ENCODE results near the gene ARSA.
"Not testable (repeated sequence)": the region's sequence is repeated elsewhere in the genome, so short reads cannot be mapped to it uniquely, and the experiment has no call there.

Gene ARSA

DNA sequence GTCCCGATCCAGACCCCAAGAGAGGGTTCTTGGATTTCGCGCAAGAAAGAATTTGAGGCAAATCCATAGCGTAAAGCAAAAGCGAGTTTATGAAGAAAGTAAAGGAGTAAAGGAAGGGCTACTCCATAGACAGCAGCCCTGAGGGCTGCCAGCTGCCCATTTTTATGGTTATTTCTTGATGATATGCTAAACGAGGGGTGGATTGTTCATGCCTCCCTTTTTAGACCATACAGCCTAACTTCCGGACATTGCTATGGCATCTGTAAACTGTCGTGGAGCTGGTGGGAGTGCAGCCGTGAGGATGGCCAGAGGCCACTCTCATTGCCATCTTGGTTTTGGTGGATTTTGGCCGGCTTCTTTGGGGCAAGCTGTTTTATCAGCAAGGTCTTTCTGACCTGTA lies 25.3 kb upstream of the ARSA start:
- DNase-seq: no peak

DNA sequence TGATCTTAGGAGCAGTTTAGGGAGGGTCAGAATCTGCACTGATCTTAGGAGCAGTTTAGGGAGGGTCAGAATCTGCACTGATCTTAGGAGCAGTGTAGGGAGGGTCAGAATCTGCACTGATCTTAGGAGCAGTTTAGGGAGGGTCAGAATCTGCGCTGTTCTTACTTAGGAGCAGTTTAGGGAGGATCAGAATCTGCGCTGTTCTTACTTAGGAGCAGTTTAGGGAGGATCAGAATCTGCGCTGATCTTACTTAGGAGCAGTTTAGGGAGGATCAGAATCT lies 15.8 kb upstream of the ARSA start:
- DNase-seq: not testable (repeated sequence)

DNA sequence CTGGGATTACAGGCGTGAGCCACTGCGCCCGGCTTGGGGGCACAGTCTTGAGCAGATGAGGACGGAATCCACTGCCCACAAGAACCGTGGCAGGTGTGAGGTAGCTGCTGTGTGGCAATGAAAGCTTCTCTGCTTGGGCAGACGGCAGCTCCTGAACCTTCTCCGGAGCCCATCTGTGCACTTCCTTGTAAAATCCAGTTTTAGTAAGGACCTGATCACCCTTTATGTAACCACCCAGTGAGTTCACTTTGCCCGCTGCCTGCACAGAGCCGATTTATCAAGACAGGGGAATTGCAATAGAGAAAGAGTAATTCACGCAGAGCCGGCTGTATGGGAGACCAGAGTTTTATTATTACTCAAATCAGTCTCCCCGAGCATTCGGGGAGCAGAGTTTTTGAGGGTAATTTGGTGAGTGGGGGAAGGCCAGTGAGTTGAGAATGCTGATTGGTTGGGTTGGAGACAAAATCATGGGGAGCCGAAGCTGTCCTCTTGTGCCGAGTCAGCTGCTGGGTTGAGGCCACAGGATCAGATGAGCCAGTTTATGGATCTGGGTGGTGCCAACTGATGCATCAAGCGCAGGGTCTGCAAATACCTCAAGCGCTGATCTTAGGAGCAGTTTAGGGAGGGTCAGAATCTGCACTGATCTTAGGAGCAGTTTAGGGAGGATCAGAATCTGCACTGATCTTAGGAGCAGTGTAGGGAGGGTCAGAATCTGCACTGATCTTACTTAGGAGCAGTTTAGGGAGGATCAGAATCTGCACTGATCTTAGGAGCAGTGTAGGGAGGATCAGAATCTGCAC lies 15.3 kb upstream of the ARSA start:
- DNase-seq: not testable (repeated sequence)

DNA sequence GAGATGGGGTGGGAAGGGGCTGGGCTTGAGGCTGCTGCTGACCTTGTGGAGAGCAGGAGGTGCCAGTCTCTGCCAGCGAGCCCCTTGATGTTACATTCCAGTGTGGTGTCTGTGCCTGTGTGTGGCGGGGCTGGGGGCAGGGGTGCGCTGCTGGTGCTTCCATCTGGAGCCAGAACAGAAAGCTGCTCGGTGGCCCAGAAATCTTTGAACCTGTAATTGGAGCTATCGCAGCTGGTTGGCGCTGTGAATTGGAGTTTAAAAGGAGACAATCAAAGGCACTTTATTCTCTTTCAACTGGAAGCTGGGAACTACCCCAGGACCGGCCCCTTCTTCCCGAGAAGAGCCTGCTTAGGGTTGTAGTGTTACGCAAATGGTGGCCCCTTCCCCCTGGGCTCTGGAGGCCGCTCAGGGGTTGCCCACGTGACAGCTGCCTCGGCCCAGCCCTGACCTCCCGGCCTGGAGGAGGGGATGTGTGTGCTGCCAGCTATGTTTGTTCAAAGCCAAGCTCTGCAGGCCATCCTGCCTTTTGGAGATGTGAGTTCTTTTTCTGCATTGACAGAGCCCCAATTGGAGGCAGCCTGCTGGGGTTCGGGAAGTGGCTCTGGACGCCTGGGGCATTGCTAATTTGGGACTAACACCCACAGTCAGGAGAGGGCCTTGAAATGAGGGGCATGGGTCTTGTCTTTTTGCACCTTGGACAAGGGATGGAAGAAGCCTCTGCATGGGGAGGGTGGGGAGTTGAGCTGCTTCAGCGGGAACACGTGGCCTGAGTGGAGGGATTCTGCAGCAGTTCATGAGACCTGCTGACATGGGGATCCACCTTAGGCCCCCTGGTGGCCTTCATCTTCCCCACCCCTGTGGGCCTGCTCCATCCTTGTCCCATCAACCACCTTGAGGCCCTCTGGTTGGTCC lies 14.0 kb upstream of the ARSA start:
- no peak for DNase-seq

DNA sequence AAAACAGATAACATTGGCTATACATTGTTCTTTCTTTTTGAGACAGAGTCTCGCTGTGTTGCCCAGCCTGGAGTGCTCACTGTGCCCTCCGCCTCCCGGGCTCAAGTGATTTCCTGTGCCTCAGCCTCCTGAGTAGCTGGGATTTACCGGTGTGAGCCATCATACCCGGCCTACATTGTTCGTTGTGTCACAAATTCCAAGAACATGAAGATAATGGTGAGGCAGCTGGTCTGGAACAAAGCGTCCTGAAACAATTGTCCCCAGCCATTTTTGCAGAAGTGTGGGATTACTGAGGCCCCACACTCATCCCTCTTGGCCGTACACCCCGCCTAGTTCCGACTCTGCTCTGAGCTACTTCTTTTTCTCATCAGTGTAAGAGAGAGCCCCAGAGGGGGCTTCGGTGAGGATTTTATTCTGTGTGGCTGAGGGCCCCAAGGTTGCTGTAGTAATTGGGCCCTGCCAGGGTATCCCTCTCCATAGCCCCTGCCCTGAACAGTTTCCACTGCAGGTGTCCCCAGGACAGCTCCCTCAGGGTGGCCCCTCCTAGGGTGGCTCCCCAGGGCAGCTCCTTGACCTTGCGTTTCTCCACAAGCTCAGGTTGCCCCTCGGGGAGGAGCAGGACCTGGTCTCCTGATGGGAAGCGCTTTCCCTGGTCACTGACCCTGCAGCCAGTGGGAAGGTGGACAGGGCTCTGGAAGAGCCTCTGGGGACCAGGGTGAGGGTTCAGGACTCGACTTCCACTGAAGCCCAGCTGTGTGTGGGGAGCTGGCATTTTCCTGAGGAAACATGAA lies 13.1 kb upstream of the ARSA start:
- no peak for DNase-seq

DNA sequence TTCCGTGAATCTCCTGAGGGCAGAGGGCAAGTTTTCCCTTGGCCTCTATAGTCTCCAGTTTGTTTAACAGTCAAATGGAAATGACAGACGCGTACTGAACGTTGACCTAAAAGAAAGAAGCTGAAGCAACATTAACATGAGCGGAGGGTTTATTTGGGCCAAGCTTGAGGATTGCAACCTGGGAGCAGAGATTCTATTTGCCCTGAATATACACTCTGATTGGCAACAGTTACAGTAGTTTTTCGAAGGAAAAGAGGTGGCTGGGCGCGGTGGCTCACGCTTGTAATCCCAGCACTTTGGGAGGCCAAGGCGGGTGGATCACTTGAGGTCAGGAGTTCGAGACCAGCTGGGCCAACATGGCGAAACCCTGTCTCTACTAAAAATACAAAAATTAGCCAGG lies 12.3 kb upstream of the ARSA start:
- not testable (repeated sequence) for DNase-seq

DNA sequence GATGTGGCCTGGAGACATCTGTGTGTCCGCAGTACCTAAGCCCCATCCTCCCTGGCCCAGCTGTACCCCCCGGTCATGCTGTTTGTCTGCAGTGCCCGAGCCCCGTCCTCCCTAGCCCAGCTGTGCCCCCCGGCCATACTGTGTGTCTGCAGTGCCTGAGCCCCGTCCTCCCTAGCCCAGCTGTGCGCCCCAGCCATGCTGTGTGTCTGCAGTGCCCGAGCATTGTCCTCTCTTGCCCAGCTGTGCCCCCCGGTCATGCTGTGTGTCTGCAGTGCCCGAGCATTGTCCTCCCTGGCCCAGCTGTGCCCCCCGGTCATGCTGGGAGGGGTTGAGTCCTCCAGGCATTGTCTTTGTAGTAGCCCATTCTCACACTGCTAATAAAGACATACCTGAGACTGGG lies 7.6 kb upstream of the ARSA start:
- DNase-seq: no peak

DNA sequence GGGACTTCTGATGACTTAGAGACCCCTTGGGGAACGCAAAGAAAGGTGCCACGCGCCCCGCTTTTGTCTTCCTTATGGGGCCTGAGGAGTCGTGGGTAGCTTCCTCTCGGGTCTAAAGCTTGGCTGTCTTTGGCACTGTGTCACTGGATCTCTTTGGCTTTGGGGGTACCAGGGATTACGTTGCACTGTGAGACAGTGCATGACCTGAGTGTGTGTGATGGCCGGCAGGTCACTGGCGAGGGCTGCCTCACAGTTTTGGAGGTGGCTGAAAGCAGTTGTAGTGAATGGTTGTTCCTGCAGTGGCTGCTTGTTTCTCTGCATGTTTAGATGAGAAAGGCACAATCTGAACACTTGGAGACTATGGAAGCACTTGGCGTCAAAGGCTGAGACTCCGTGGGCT lies 5.8 kb upstream of the ARSA start:
- no peak for DNase-seq

DNA sequence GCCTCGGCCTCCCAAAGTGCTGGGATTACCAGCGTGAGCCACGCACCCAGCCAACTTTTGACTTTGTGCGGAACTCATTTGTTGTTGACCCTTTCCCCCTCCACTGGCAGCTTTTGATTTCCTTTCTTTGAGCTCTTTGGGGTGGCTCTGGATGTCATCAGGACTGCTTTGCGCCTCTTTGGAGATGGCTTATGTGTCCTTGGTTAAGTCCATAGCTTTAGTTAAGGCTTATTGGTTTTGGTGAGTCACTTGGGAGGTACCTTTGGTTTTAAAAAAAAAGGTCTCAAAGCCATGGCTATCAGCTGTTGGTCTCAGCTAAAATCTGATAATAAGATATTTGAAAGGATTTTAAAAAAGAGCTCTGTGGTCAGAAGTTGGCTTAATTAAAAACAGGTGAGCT lies 5.1 kb upstream of the ARSA start:
- DNase-seq: no peak

DNA sequence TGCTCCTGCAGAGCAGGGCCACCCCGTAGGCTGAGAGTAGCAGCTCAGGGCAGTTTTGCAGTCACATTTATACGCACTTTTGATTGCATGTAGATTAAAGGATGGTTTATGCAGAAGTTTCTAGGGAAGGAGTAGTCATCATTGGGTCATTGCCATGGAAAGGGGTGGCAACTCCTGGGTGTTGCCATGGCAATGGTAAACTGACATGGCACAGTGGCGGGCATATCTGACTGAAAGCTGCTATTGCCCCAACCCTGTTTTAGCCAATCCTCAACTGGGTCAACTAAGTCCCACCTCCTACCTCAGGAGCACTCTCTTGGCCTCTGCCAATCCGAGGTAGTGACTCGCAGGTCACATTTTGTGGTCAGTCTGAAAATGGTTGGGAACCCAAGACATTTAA lies 2.4 kb upstream of the ARSA start:
- no peak for DNase-seq

DNA sequence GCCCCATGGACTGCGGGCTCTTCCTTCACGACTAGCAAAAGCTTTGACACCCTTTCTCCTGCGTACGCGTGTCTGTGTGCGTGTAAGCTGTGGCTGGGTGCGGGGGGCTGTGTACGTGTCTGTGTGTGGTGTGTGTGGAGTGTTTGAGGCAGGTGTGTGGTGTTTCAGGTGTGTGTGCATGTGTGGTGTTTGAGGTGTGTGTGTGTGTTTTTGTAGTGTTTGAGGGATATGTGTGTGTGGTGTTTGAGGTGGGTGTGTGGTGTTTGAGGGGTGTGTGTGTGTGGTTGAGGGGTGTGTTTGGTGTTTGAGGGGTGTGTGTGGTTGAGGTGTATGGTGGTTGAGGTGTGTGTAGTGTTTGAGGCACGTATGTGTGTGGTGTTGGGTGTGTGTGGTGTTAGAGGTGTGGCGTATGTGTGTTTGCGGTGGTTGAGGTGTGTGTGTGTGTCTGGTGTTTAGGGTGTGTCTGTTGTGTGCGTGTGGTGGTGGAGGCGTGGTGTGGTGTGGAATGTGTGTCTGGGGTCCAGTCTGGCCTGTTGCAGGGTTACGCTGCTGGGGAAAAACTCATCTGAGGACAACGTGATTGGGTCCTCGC lies 687 bp upstream of the ARSA start:
- no peak for DNase-seq

DNA sequence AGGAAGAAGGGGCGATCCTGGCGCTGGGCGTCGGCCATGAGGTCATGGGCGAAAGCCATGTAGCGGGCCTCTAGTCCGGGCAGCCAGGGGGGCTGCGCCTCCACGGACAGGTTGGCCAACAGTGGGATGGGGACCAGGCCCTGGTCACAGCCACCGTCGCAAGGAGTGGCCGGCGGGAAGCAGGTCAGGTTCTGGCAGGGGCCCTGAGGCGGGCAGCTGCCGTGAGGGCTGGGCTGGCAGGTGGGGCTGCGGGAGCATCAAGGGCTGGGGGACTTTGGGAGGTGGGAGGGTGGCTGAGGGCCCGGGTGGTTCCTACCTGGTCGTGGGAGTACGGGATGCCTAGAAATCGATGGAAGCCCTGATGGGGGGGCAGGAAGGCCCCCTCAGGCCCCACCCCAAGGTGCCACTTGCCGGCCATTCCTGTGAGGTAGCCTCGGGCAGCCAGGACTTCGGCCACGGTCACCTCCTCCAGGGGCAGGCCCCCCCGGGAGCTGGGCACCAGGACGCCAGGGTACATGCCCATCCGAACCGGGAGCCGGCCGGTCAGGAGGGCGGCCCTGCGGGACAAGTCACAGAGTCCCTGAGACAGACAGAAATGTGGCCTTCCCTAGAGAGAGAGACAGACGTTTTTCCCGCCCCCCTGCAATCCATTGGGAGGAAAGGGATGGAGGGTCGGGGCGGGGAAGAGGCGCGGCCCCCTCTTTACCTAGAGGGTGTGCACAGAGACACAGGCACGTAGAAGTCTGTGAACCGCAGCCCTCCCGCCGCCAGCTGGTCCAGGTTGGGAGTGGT lies 906 bp downstream of the ARSA start:
- DNase-seq: no peak

DNA sequence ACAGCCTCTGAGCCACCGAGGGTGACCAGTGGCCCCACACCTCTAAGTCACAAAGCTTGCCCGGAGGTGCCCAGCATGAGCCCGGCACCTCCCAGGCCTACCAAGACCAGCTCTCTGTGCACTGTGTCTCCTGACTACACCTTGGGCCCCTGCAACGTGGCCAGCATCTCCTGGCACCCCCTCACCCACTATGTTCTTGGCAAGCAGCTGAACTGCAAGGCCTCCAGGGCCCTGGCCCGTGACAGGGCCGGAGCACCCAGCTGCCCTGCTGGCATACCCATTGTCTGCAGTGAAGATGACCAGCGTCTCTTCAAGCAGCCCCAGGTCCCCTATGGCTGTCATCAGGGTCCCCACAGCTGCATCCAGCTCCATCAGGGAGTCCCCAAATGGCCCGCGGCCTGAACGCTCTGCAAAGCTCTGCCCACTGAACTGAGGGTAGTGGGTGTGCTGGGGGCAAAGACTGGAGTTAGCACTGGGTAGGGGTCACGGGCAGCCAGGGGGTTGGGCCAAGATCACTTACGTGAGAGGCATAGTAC lies 1.6 kb downstream of the ARSA start:
- no peak for DNase-seq

DNA sequence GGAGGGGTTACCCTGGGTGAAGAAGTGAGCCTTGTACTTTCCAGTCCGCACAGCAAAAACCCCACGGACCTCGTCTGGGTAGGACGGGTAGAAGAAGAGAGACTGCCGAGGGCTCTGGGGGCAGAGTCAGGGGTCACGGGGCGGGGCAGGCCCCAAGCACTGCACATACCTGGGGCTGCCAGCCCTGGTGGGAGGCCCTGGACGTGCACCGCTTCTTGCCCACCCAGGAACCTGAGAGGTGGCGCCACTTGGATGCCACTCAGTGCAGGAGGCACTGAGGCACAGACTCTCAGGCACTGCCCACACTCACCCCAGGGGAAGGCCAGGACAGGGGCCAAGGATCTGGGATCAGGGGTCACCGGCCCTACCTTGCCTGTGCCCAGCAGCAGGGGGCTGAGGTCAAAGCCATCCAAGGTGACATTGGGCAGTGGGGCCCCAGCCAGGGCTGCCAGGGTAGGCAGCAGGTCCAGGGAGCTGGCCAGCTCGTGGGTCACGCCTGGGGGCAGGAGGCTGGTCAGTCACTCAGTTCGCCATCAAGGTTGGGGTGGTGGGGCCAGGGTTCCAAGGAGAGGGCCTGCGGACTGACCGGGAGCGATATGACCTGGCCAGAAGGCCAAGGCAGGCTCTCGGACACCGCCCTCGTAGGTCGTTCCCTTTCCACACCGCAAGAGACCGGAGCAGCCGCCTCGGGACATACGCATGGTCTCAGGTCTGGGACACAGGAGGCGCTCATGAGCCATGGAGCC lies 2.2 kb downstream of the ARSA start:
- no peak for DNase-seq

DNA sequence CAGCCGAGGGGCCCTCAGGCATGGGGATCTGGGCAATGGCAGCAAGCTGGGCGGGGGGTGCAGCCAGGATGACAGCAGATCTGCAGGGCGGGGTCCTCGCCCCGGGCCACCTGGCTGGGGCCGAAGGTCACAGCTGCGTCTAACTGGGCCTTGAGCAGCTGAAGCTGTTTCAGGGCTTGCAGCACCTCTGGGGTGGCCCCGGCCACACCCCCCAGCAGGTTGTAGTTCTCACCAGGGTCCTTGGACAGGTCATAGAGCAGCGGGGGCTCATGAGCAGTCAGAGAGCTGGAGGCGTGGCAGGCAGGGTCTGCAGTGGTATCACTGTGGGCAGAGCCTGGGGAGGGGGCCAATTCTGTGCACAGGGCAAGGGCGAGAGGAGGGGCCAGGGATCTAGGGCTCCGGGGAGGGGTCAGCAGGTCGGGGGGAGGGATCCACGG lies 2.8 kb downstream of the ARSA start:
- DNase-seq: no peak

DNA sequence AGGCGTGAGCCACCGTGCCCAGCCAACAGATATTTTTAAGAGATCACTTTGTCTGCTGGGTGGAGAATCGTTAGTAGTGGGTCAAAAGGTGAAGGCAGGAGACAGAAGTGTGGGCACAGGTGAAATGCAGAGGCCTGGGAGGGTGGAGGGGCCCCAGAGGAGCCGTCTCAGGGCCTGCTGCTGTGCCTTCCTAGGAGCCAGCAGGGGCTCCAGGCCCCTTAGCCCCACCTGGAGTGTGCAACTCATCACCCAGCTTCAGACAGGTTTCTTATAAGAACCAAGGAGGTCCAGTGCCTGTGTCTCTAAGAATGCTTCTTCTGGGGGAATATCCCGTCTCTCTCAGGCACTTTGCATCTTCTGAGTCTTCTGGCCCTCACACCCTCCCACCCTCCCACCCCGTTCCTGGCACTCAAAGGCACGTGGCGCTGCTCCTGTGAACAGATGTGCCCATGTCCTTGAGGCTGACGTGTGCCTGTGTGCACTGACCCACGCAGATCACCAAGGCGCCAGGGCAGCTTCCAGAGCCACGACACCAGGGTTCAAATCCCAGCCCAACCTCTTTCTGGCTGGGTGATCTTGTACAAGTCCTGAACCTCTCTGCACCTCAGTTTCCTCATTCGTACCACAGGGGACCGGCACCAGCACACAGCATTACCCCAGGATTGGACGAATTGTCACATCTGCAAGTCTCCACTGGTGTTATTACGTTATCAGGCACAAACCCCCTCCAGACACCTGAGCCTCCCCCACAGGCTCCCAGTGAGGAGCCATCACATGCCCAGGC lies 3.4 kb downstream of the ARSA start:
- no peak for DNase-seq

DNA sequence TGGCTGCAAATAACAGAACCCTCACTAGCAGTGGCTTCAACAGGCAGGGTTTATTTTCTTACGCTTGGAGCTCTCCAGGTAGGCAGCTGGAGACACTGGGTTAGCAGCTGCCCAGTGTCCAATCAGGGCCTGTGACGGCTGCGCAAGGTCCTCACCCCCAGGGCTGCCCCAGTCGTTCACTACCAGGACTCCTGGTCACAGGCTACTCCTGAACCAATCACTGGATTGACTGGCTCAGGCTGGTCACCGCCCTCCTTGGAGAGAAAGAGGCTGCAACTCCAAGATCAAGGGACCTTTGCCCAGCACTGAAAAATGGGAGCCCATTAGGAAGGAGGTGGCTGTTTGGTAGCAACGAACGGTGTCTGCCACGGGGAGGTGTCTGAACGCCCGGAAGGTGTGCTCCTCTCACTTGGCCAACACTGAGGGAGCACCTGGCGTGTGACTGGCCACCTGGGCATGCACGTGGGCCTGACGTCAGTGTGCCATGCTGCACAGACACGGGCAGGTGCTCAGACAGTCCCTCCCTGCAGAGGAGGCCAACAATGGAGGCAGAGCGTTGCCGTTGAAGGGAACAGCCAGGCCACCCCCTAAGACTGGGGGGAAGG lies 5.1 kb downstream of the ARSA start:
- DNase-seq: peak; percentile 73

DNA sequence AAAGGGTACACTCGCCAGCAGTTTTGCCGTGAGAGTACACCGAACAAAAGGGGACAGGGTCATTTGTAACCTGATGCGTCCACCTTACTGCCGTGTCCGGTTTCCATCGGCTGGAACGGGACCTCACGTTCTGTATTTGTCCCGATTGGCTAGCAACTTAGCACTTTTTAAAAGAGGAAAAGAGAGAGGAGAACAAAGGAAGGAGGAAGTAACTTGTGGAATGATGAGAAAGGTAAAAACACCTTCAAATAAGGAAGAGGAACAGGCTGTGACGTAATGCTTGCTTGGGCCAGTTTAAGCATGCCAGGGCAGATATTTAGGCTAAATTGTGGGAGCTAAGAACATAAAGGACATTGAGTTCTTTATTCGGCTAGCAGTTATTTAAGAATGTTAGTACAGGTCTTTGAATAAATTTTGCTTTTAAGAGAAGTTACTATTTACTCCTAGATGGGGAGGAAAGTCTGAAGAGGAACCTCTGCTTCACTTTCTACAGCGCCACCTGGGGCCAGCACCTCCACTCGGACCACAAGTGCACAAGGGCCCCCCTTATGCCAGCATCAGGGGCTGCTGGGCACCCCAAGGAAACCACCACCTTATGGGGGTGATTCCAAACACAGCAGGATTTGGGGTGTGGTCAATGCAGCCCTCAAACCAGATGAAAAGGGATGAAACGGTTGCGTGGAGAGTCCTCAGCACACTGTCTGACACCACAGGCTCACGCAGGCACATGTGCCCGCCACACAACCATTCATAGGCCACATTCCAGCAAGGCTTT lies 5.8 kb downstream of the ARSA start:
- DNase-seq: peak; percentile 4

DNA sequence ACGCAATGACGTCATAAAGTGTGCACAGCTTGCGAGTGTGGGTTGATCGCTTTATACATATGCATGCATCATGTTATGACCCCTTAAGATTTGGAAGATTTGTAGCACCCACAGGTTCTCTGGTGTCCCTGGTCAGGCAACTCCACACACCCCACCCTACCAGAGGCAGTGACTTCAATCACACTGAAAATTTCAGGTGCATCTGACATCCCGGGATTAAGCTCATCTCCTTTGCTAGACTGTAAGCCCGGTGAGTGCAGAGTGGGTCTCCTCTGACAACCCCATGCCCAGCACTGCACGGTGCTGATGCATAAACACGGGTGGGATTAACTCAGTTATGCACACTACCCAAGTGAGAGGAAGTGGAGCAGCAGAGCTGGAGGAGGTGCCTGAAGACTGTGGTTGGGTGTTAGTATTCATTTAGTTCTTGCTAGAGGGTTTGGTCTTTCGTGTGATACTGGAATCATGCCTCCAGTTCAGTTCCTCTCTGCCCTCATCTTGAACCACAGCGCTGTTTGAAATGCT lies 6.5 kb downstream of the ARSA start:
- no peak for DNase-seq

Data from NCI-H2029 (cell line).